Endothelial cell (in vitro differentiated cells): ENCODE measurements around the gene KCNMA1. TPM values are rescaled to one million over a fixed set of nuclear protein-coding genes. Genes with fewer than 3 reads are reported as not detected.

ENCODE experiments used
- DNase-seq: peaks from one replicate; pipeline ENCODE4 v3.0.0; 2021; ENCODE audit warnings: low spot score
- H3K27ac Mint-ChIP-seq: one replicate; pipeline ENCODE4 v1.8.0; 2021; ENCODE audit warnings: mixed read lengths, inconsistent platforms; ENCODE audit not compliant: unreplicated experiment
- H3K27me3 Mint-ChIP-seq: one replicate; pipeline ENCODE4 v1.8.0; 2021; ENCODE audit warnings: mild to moderate bottlenecking, moderate library complexity, mixed read lengths, inconsistent platforms; ENCODE audit not compliant: unreplicated experiment
- H3K36me3 Mint-ChIP-seq: one replicate; pipeline ENCODE4 v1.8.0; 2021; ENCODE audit warnings: mild to moderate bottlenecking, low read depth, mixed read lengths, inconsistent platforms; ENCODE audit not compliant: unreplicated experiment
- H3K4me1 Mint-ChIP-seq: one replicate; pipeline ENCODE4 v1.8.0; 2021; ENCODE audit warnings: mild to moderate bottlenecking, mixed read lengths, inconsistent platforms; ENCODE audit not compliant: unreplicated experiment
- H3K4me3 Mint-ChIP-seq: one replicate; pipeline ENCODE4 v1.8.0; 2021; ENCODE audit warnings: mild to moderate bottlenecking, mixed read lengths, inconsistent platforms; ENCODE audit not compliant: unreplicated experiment
- H3K9me3 Mint-ChIP-seq: one replicate; pipeline ENCODE4 v1.8.0; 2021; ENCODE audit warnings: mixed read lengths, inconsistent platforms; ENCODE audit not compliant: unreplicated experiment
- total RNA-seq: library from RNA; stranded (reverse); fragmentation: NEBNext Ultra II Directional; extraction: Animal tissue kit (Norgen Biotek cat#: 25700); gene quantifications from one replicate; pipeline ENCODE4 v1.2.1, GENCODE V29; 2021; ENCODE audit not compliant: unreplicated experiment
- TF ChIP-seq, protein P1 (sequence below): fragments of 200-600 bp; sonication (generic); IDR thresholded peaks from one replicate; pipeline ENCODE4 v1.5.0; 2021; ENCODE audit warnings: antibody characterized with exemption; ENCODE audit not compliant: unreplicated experiment

Gene KCNMA1
- total RNA-seq, 1 donor from 2014 or later, result 5.1 TPM

DNA sequence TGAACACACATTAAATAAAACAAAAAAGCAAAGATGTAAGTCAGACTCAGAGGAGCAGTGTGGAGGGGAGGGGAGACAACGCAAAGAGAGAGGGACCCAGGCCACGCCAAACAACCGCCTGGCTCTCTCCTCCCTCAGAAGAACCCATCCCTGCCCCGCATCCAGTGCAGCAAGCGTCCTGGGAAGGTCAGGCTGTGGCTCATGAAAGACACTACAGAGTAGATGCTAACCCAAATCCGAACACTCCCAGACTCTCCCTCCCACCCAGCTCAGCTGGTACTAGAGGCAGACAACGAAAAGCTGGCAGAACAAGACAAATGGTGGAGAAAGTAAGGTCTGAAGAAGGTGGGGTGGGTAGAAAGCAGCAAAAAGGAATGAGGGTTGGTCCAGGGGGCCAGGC is 39.0 kb downstream of the KCNMA1 start:
- TF ChIP-seq, protein P1, sequence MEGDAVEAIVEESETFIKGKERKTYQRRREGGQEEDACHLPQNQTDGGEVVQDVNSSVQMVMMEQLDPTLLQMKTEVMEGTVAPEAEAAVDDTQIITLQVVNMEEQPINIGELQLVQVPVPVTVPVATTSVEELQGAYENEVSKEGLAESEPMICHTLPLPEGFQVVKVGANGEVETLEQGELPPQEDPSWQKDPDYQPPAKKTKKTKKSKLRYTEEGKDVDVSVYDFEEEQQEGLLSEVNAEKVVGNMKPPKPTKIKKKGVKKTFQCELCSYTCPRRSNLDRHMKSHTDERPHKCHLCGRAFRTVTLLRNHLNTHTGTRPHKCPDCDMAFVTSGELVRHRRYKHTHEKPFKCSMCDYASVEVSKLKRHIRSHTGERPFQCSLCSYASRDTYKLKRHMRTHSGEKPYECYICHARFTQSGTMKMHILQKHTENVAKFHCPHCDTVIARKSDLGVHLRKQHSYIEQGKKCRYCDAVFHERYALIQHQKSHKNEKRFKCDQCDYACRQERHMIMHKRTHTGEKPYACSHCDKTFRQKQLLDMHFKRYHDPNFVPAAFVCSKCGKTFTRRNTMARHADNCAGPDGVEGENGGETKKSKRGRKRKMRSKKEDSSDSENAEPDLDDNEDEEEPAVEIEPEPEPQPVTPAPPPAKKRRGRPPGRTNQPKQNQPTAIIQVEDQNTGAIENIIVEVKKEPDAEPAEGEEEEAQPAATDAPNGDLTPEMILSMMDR, result no peak
- DNase-seq, result no peak
- Mint-ChIP-seq H3K27me3 (peaks cover 5% of the 10 kb centered on the region), H3K9me3 (no peaks in the 10 kb centered on the region), H3K27ac (no peak overlapping the region), H3K36me3 (no peaks in the 10 kb centered on the region), H3K4me1 (peaks cover 10% of the 10 kb centered on the region), H3K4me3 (no peak overlapping the region)

DNA sequence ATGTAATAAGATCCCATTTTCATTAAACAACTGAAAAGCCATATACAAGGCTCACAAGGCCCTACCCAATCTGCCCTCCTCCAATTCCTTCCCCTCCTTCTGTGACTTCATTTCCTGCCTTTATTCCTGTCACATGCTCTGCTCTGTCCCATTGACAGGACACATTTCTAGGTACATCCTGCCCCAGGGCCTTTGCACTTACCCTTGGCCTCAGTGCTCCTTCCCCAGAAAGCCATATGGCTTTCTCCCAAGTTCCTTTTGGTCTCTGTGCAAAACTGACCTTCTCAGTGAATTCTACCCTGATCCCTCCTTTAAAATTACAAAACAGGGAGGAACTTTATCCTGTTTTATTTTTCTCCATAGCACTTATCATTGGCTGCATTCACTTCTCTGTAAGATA is 40.0 kb downstream of the KCNMA1 start:
- Mint-ChIP-seq H3K9me3 (no peaks in the 10 kb centered on the region), H3K36me3 (no peaks in the 10 kb centered on the region), H3K4me3 (no peak overlapping the region), H3K27ac (no peak overlapping the region), H3K4me1 (peaks cover 1% of the 10 kb centered on the region), H3K27me3 (peaks cover 6% of the 10 kb centered on the region)
- DNase-seq, result no peak
- TF ChIP-seq, protein P1, result no peak

DNA sequence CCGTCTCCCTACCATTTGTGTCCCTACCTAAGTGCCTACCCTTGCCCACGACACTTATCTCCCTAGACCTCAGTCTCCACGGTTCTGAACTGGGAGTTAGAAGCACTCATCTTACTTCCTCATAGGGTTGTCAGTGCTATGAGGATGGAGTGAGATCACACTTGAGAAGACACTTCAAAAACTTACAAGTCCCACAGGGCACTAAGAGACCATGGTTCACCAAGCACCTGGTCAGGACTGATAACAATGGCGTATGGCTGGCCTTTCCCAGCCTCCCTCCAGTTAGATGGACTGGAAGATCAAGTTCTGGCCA is 43.2 kb downstream of the KCNMA1 start:
- Mint-ChIP-seq H3K27ac (no peak overlapping the region), H3K4me1 (no peaks in the 10 kb centered on the region), H3K36me3 (no peaks in the 10 kb centered on the region), H3K4me3 (no peak overlapping the region), H3K27me3 (peaks cover 7% of the 10 kb centered on the region), H3K9me3 (no peaks in the 10 kb centered on the region)
- TF ChIP-seq, protein P1, result no peak
- no peak for DNase-seq

DNA sequence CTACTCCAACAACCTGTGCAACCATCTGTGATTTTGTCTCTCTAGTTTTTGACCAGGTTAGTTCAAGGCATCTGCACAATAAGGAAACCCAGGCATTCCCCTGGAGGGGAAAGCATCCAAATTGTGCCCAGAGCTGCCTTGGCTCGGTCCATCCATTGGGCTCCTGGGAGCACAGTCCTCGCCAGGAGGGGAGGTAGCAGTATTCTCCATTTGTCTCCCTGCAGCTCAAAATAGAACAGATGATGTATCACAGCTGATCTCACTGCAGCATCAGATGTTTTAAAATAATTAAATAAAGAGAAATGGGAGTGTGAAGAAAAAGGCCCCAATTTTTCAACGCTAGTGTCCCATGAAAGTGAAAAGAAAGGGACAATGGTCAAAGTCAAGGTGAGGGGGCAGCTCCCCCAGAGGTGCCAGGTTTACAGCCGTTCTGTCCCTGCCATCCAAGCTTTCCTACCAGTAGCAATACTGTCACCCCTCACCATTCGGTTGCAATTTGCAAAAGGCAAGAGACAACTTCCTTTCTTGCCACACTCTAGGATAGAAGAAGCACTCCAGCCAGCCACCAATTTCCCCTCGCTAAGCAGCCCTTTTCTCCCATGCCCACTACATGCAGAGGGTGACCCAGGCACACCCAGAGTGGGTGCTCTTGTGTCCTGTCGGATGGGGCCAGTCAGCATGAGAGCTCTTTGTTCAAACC is 43.7 kb downstream of the KCNMA1 start:
- H3K27ac Mint-ChIP-seq, result no peak overlapping the region
- H3K27me3 Mint-ChIP-seq, result peaks cover 10% of the 10 kb centered on the region
- no peaks in the 10 kb centered on the region for H3K9me3 Mint-ChIP-seq
- TF ChIP-seq, protein P1, result no peak
- H3K4me1 Mint-ChIP-seq, result no peaks in the 10 kb centered on the region
- H3K4me3 Mint-ChIP-seq, result no peak overlapping the region
- H3K36me3 Mint-ChIP-seq, result no peaks in the 10 kb centered on the region
- no peak for DNase-seq

DNA sequence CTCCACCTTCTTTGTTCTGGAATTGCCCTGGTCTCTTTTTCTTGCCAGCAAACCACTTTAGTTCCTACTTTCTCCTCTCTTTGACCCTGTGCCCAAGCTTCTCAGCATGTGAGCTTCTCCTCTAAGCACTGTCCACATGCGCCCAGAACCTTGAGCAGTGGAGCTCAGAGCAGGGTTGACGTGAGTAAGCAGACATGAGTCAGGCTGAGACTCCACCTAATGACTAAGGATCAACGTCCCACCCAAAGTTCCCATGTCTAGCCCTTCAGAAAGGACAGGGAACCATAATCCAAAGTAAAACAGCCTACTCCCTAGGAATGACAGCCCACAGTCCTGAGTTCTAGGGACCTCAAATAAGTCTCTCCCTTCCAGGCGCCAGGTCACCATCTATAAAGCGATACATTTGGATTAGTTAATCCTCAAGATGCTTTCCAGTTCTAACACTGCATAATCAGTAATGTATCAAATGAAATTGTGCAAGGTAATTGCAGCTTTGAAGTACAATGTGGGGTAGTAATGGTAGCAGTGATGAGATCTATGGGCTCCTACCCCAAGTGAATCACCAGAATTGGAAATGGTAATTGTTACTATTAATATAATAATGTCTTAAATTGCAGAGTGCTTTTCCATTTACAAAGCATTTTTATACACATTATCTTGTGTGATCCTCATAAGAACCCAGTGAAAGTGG is 44.5 kb downstream of the KCNMA1 start:
- no peak overlapping the region for H3K4me3 Mint-ChIP-seq

More for the DNA sequence above, 44.5 kb downstream of the KCNMA1 start:
- Mint-ChIP-seq H3K27me3 (peaks cover 12% of the 10 kb centered on the region), H3K27ac (no peak overlapping the region), H3K9me3 (no peaks in the 10 kb centered on the region), H3K4me1 (no peaks in the 10 kb centered on the region), H3K36me3 (no peaks in the 10 kb centered on the region)
- no peak for DNase-seq
- TF ChIP-seq, protein P1, result no peak
